GM19238 (cell line): ENCODE measurements around the gene AGRN.
"Not testable (repeated sequence)": the region's sequence is repeated elsewhere in the genome, so short reads cannot be mapped to it uniquely, and the experiment has no call there.

Experiments
- DNase-seq: peaks from one replicate; pipeline ENCODE4 v3.0.0; 2011; ENCODE audit warnings: low spot score; ENCODE audit not compliant: insufficient read length

Gene AGRN

GRCh38 chr1:1019122-1019999 lies 559 bp upstream of the AGRN start:
- DNase-seq = peak; percentile 96

- peak; percentile 74 for DNase-seq
Observed at GRCh38 chr1:1020415-1021009, 592 bp downstream of the AGRN start.

- DNase-seq = no peak
Observed at GRCh38 chr1:1021010-1021919, 1.3 kb downstream of the AGRN start.

GRCh38 chr1:1021920-1022259 lies 2.0 kb downstream of the AGRN start:
- no peak for DNase-seq

GRCh38 chr1:1022302-1023009 lies 2.5 kb downstream of the AGRN start:
- DNase-seq = no peak

- DNase-seq = no peak
Observed at GRCh38 chr1:1023700-1024099, 3.8 kb downstream of the AGRN start.

- no peak for DNase-seq
Observed at GRCh38 chr1:1024149-1024770, 4.3 kb downstream of the AGRN start.

- DNase-seq = no peak
Observed at GRCh38 chr1:1024771-1025699, 5.1 kb downstream of the AGRN start.

- no peak for DNase-seq
Observed at GRCh38 chr1:1025730-1026129, 5.8 kb downstream of the AGRN start.

GRCh38 chr1:1026599-1027413 lies 6.9 kb downstream of the AGRN start:
- DNase-seq = no peak

GRCh38 chr1:1027791-1028190 lies 7.9 kb downstream of the AGRN start:
- DNase-seq = no peak

GRCh38 chr1:1030867-1031658 lies 11.1 kb downstream of the AGRN start:
- DNase-seq = not testable (repeated sequence)

GRCh38 chr1:1031659-1032235 lies 11.8 kb downstream of the AGRN start:
- no peak for DNase-seq

GRCh38 chr1:1032424-1032823 lies 12.5 kb downstream of the AGRN start:
- no peak for DNase-seq

GRCh38 chr1:1033009-1033587 lies 13.2 kb downstream of the AGRN start:
- peak; percentile 99 for DNase-seq

GRCh38 chr1:1033731-1034438 lies 14.0 kb downstream of the AGRN start:
- no peak for DNase-seq

GRCh38 chr1:1034439-1034781 lies 14.5 kb downstream of the AGRN start:
- no peak for DNase-seq
